GM23338 (cell line): ENCODE data around the gene MAOA. TPM values are rescaled to one million over a fixed set of nuclear protein-coding genes. Genes with fewer than 3 reads are reported as not detected.

ENCODE experiments used
- ATAC-seq: fragments of 200-7000 bp; cut with Tn5 transposase; 3 replicates; pipeline ENCODE4 v1.9.1; 2020
- DNase-seq: peaks from one replicate; pipeline ENCODE4 v3.0.0-alpha.2; 2015; ENCODE audit warnings: low spot score
- H2AFZ ChIP-seq: fragments of 200-600 bp; sonication (generic); 2 replicates; pipeline ENCODE4 v1.8.0; 2016; ENCODE audit warnings: antibody characterized with exemption, mild to moderate bottlenecking, moderate library complexity
- H3F3A ChIP-seq: fragments of 200-600 bp; sonication (generic); replicated peaks from 2 replicates; pipeline ENCODE4 v1.8.0; 2017; ENCODE audit warnings: antibody characterized with exemption, mixed run types, low read depth
- H3K27ac ChIP-seq: fragments of 200-600 bp; sonication (generic); 2 replicates; pipeline ENCODE4 v1.6.1; 2016; ENCODE audit warnings: low read depth
- H3K27me3 ChIP-seq: fragments of 200-600 bp; sonication (generic); 2 replicates; pipeline ENCODE4 v1.8.0; 2016; ENCODE audit warnings: mild to moderate bottlenecking, mixed run types, moderate library complexity; ENCODE audit not compliant: insufficient read depth
- H3K36me3 ChIP-seq: fragments of 200-600 bp; sonication (generic); 2 replicates; pipeline ENCODE4 v1.8.0; 2016; ENCODE audit warnings: mild to moderate bottlenecking; ENCODE audit not compliant: insufficient read depth
- H3K4me1 ChIP-seq: fragments of 200-600 bp; sonication (generic); 2 replicates; pipeline ENCODE4 v1.8.0; 2016; ENCODE audit warnings: mild to moderate bottlenecking, moderate library complexity; ENCODE audit not compliant: insufficient read depth
- H3K4me2 ChIP-seq: fragments of 200-600 bp; sonication (generic); 2 replicates; pipeline ENCODE4 v1.7.1; 2017; ENCODE audit warnings: mixed run types
- H3K4me3 ChIP-seq: fragments of 200-600 bp; sonication (generic); 2 replicates; pipeline ENCODE4 v1.6.1; 2016; ENCODE audit warnings: mixed run types
- H3K79me2 ChIP-seq: fragments of 200-600 bp; sonication (generic); replicated peaks from 2 replicates; pipeline ENCODE4 v1.8.0; 2017; ENCODE audit warnings: mild to moderate bottlenecking; ENCODE audit not compliant: insufficient read depth
- H3K9me2 ChIP-seq: fragments of 200-600 bp; sonication (generic); 2 replicates; pipeline ENCODE4 v1.8.0; 2017; ENCODE audit not compliant: insufficient read depth
- H4K20me1 ChIP-seq: fragments of 200-600 bp; sonication (generic); replicated peaks from 2 replicates; pipeline ENCODE4 v1.8.0; 2017; ENCODE audit warnings: mild to moderate bottlenecking; ENCODE audit not compliant: insufficient read depth
- H3K27ac Mint-ChIP-seq: 2 replicates; pipeline ENCODE4 v1.8.0; 2020; ENCODE audit warnings: inconsistent platforms, mild to moderate bottlenecking, moderate library complexity, mixed read lengths
- H3K27me3 Mint-ChIP-seq: 3 replicates; pipeline ENCODE4 v1.8.0; 2022; ENCODE audit warnings: low read depth, mild to moderate bottlenecking, moderate library complexity, mixed read lengths, inconsistent platforms; ENCODE audit not compliant: insufficient read depth, poor library complexity
- H3K36me3 Mint-ChIP-seq: 3 replicates; pipeline ENCODE4 v1.8.0; 2021; ENCODE audit warnings: low read depth, mild to moderate bottlenecking, inconsistent platforms, moderate library complexity, mixed read lengths
- H3K4me1 Mint-ChIP-seq: 3 replicates; pipeline ENCODE4 v1.8.0; 2020; ENCODE audit warnings: mild to moderate bottlenecking, inconsistent platforms, mixed read lengths
- H3K4me3 Mint-ChIP-seq: 3 replicates; pipeline ENCODE4 v1.8.0; 2021; ENCODE audit warnings: moderate library complexity, mild to moderate bottlenecking, inconsistent platforms, mixed read lengths
- H3K9me3 Mint-ChIP-seq: 3 replicates; pipeline ENCODE4 v1.8.0; 2020; ENCODE audit warnings: moderate library complexity, mild to moderate bottlenecking, inconsistent platforms, mixed read lengths
- EZH2 ChIP-seq: fragments of 200-600 bp; sonication (generic); IDR thresholded peaks from one replicate; pipeline ENCODE4 v1.8.0; 2017; ENCODE audit warnings: antibody characterized with exemption, mild to moderate bottlenecking, low read depth; ENCODE audit not compliant: unreplicated experiment
- POLR2AphosphoS5 ChIP-seq: IDR thresholded peaks from 2 replicates; pipeline ENCODE4 v1.6.1; 2016; ENCODE audit warnings: antibody characterized with exemption, low read depth
- STAT1 ChIP-seq: IDR thresholded peaks from one replicate; pipeline ENCODE4 v1.6.1; 2016; ENCODE audit warnings: antibody characterized with exemption; ENCODE audit not compliant: unreplicated experiment
- polyA plus RNA-seq: library from polyadenylated mRNA; unstranded; fragments of >200 nt; fragmentation: Nextera tagmentation; extraction: Ambion mirVana; gene quantifications from 2 replicates; pipeline ENCODE4 v1.2.1, GENCODE V29; 2016
- total RNA-seq: library from RNA; depleted of rRNA; stranded (reverse); fragments of >200 nt; shearing (Covaris generic); gene quantifications from 2 replicates; pipeline ENCODE4 v1.2.3, GENCODE V29; 2014
- TF ChIP-seq, protein P1 (sequence below): fragments of 250-450 bp; sonication (Bioruptor Pico); IDR thresholded peaks from 2 replicates; pipeline ENCODE4 v1.5.0; 2020; ENCODE audit warnings: mild to moderate bottlenecking, moderate library complexity
- TF ChIP-seq, protein P2 (sequence below), 2 experiments: fragments of 200-600 bp in 1 of 2; sonication (generic) in 1 of 2; conservative IDR thresholded peaks; 2 replicates each; pipeline versions ENCODE4 v1.5.1 to v1.6.1; 2016 to 2017; ENCODE audit warnings: antibody characterized with exemption in 2 of 2, low read depth in 2 of 2, mild to moderate bottlenecking in 2 of 2, moderate library complexity in 1 of 2

Gene MAOA
- total and polyA plus RNA-seq, 2 experiments from 2014 or later = 3.2 to 5.2 TPM

DNA sequence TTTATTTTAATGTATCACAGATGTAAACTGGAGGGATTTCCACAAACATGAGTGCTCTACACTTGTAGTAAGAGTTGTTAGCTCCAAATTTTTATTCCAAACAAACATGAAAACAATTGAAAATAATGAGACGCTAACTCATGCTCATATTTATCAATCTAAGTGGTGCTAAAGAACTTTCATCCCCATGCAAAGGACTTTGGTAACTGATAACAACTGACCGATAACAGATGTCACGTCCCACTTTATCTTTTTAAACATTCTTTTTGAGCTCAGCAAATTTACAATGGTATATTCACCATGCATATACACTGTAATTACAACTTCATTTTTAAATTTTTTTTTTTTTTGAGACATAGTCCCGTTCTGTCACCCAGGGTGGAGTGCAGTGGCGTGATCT, 15.6 kb upstream of the MAOA start (continued):
- TF ChIP-seq, protein P1, sequence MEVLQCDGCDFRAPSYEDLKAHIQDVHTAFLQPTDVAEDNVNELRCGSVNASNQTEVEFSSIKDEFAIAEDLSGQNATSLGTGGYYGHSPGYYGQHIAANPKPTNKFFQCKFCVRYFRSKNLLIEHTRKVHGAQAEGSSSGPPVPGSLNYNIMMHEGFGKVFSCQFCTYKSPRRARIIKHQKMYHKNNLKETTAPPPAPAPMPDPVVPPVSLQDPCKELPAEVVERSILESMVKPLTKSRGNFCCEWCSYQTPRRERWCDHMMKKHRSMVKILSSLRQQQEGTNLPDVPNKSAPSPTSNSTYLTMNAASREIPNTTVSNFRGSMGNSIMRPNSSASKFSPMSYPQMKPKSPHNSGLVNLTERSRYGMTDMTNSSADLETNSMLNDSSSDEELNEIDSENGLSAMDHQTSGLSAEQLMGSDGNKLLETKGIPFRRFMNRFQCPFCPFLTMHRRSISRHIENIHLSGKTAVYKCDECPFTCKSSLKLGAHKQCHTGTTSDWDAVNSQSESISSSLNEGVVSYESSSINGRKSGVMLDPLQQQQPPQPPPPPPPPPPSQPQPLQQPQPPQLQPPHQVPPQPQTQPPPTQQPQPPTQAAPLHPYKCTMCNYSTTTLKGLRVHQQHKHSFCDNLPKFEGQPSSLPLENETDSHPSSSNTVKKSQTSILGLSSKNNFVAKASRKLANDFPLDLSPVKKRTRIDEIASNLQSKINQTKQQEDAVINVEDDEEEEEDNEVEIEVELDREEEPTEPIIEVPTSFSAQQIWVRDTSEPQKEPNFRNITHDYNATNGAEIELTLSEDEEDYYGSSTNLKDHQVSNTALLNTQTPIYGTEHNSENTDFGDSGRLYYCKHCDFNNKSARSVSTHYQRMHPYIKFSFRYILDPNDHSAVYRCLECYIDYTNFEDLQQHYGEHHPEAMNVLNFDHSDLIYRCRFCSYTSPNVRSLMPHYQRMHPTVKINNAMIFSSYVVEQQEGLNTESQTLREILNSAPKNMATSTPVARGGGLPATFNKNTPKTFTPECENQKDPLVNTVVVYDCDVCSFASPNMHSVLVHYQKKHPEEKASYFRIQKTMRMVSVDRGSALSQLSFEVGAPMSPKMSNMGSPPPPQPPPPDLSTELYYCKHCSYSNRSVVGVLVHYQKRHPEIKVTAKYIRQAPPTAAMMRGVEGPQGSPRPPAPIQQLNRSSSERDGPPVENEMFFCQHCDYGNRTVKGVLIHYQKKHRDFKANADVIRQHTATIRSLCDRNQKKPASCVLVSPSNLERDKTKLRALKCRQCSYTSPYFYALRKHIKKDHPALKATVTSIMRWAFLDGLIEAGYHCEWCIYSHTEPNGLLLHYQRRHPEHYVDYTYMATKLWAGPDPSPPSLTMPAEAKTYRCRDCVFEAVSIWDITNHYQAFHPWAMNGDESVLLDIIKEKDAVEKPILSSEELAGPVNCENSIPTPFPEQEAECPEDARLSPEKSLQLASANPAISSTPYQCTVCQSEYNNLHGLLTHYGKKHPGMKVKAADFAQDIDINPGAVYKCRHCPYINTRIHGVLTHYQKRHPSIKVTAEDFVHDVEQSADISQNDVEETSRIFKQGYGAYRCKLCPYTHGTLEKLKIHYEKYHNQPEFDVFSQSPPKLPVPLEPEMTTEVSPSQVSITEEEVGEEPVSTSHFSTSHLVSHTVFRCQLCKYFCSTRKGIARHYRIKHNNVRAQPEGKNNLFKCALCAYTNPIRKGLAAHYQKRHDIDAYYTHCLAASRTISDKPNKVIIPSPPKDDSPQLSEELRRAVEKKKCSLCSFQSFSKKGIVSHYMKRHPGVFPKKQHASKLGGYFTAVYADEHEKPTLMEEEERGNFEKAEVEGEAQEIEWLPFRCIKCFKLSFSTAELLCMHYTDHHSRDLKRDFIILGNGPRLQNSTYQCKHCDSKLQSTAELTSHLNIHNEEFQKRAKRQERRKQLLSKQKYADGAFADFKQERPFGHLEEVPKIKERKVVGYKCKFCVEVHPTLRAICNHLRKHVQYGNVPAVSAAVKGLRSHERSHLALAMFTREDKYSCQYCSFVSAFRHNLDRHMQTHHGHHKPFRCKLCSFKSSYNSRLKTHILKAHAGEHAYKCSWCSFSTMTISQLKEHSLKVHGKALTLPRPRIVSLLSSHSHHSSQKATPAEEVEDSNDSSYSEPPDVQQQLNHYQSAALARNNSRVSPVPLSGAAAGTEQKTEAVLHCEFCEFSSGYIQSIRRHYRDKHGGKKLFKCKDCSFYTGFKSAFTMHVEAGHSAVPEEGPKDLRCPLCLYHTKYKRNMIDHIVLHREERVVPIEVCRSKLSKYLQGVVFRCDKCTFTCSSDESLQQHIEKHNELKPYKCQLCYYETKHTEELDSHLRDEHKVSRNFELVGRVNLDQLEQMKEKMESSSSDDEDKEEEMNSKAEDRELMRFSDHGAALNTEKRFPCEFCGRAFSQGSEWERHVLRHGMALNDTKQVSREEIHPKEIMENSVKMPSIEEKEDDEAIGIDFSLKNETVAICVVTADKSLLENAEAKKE (CRISPR knock-in tag) = no peak

- DNase-seq (no peak), ATAC-seq (no peak)
- Histone ChIP-seq H3K9me2 (no peaks in the 10 kb centered on the region), H2AFZ (no peak overlapping the region), H3K27ac (no peak overlapping the region), H3K4me1 (no peaks in the 10 kb centered on the region), H3K36me3 (no peaks in the 10 kb centered on the region), H4K20me1 (no peaks in the 10 kb centered on the region), H3K4me3 (no peak overlapping the region), H3F3A (no peaks in the 10 kb centered on the region), H3K79me2 (no peaks in the 10 kb centered on the region), H3K4me2 (no peak overlapping the region), H3K27me3 (no peaks in the 10 kb centered on the region)
- no peaks in the 10 kb centered on the region for H3K9me3 Mint-ChIP-seq
- TF ChIP-seq EZH2 (no peak), STAT1 (no peak), POLR2AphosphoS5 (no peak)
- TF ChIP-seq, protein P2, sequence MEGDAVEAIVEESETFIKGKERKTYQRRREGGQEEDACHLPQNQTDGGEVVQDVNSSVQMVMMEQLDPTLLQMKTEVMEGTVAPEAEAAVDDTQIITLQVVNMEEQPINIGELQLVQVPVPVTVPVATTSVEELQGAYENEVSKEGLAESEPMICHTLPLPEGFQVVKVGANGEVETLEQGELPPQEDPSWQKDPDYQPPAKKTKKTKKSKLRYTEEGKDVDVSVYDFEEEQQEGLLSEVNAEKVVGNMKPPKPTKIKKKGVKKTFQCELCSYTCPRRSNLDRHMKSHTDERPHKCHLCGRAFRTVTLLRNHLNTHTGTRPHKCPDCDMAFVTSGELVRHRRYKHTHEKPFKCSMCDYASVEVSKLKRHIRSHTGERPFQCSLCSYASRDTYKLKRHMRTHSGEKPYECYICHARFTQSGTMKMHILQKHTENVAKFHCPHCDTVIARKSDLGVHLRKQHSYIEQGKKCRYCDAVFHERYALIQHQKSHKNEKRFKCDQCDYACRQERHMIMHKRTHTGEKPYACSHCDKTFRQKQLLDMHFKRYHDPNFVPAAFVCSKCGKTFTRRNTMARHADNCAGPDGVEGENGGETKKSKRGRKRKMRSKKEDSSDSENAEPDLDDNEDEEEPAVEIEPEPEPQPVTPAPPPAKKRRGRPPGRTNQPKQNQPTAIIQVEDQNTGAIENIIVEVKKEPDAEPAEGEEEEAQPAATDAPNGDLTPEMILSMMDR (conservative IDR thresholded peaks at IDR 0.05; ENCODE audit: low read depth in 2 of 2) = no peak
- no peaks in the 10 kb centered on the region for H3K36me3 Mint-ChIP-seq
- H3K27ac Mint-ChIP-seq = no peak overlapping the region
- H3K4me3 Mint-ChIP-seq = no peak overlapping the region
- H3K4me1 Mint-ChIP-seq = peaks cover 3% of the 10 kb centered on the region; the same call in 1 of the 3 replicates
- peaks cover 2% of the 10 kb centered on the region for H3K27me3 Mint-ChIP-seq
These were observed 14.4 kb upstream of the MAOA start for GRCh38 chrX:43641691-43642090.
